Measurements from ENCODE around the gene TPST1.

- TF ChIP-seq CTCF (IDR thresholded peaks at IDR 0.05) = no peak
- no peak for TF ChIP-seq EP300 (IDR thresholded peaks at IDR 0.05)
- no peak for TF ChIP-seq POLR2A (IDR thresholded peaks at IDR 0.05; ENCODE audit: low read depth)
These were observed 1.2 kb downstream of the TPST1 start for GRCh38 chr7:66206119-66206933.
